ENCODE results near the gene ATP7B. TPM values are rescaled to one million over a fixed set of nuclear protein-coding genes. Genes with fewer than 3 reads are reported as not detected.

The ATP7B gene
- total RNA-seq, 4 donors from 2014 or later = 3.2 to 8.1 (median 6.7) TPM

GRCh38 chr13:51900471-51900870, 110.8 kb downstream of the ATP7B start:
- ATAC-seq = no peak
- H3K4me3 ChIP-seq = no peak overlapping the region
- no peak overlapping the region for H3K27ac ChIP-seq
- H3K27me3 ChIP-seq = no peaks in the 10 kb centered on the region
- no peaks in the 10 kb centered on the region for H3K36me3 ChIP-seq
- TF ChIP-seq POLR2AphosphoS5 (IDR thresholded peaks at IDR 0.05) (no peak), EP300 (IDR thresholded peaks at IDR 0.05) (no peak), CTCF (IDR thresholded peaks at IDR 0.05) (no peak), POLR2A (IDR thresholded peaks at IDR 0.05) (no peak)
- no peaks in the 10 kb centered on the region for H3K9me3 ChIP-seq
- 69 to 85% methylated on average over 1 of the region's 1 CpG for WGBS, 2 donors (ENCODE audit: low coverage in 1 of 2)
- no peaks in the 10 kb centered on the region for H3K4me1 ChIP-seq

- TF ChIP-seq POLR2AphosphoS5 (IDR thresholded peaks at IDR 0.05) (no peak), CTCF (IDR thresholded peaks at IDR 0.05) (peak in 3 of 4 experiments; percentile 33 to 71 (median 46))
- WGBS, 2 donors (ENCODE audit: low coverage in 1 of 2) = 45 to 72% methylated on average over 2 to 3 of the region's 9 CpGs
These were observed 115.1 kb downstream of the ATP7B start for GRCh38 chr13:51895906-51896888.

GRCh38 chr13:51894239-51894638, 117.0 kb downstream of the ATP7B start:
- no peaks in the 10 kb centered on the region for H3K36me3 ChIP-seq
- no peak for ATAC-seq
- 86 to 96% methylated on average over 2 to 4 of the region's 4 CpGs for WGBS, 2 donors (ENCODE audit: low coverage in 1 of 2)
- no peak for TF ChIP-seq EP300 (IDR thresholded peaks at IDR 0.05)
- TF ChIP-seq POLR2A (IDR thresholded peaks at IDR 0.05) = no peak
- no peak for TF ChIP-seq POLR2AphosphoS5 (IDR thresholded peaks at IDR 0.05)
- no peak for TF ChIP-seq CTCF (IDR thresholded peaks at IDR 0.05)
- no peak overlapping the region for H3K4me3 ChIP-seq
- no peaks in the 10 kb centered on the region for H3K9me3 ChIP-seq
- no peaks in the 10 kb centered on the region for H3K4me1 ChIP-seq
- no peaks in the 10 kb centered on the region for H3K27me3 ChIP-seq
- no peak overlapping the region for H3K27ac ChIP-seq

More at GRCh38 chr13:51895906-51896888, 115.1 kb downstream of the ATP7B start:
- Histone ChIP-seq H3K9me3 (no peaks in the 10 kb centered on the region), H3K27ac (no peak overlapping the region), H3K4me1 (no peaks in the 10 kb centered on the region), H3K27me3 (no peaks in the 10 kb centered on the region), H3K4me3 (no peak overlapping the region), H3K36me3 (no peaks in the 10 kb centered on the region)
- ATAC-seq = no peak

- Histone ChIP-seq H3K27me3 (no peaks in the 10 kb centered on the region), H3K9me3 (no peaks in the 10 kb centered on the region), H3K4me3 (no peak overlapping the region), H3K4me1 (no peaks in the 10 kb centered on the region), H3K36me3 (no peaks in the 10 kb centered on the region), H3K27ac (no peak overlapping the region)
- 83 to 85% methylated on average over 3 of the region's 3 CpGs for WGBS, 2 donors (ENCODE audit: low coverage in 1 of 2)
- no peak for TF ChIP-seq CTCF (IDR thresholded peaks at IDR 0.05)
- TF ChIP-seq POLR2AphosphoS5 (IDR thresholded peaks at IDR 0.05) = no peak
- no peak for TF ChIP-seq POLR2A (IDR thresholded peaks at IDR 0.05)
- TF ChIP-seq EP300 (IDR thresholded peaks at IDR 0.05) = no peak
- no peak for ATAC-seq
These were observed 118.6 kb downstream of the ATP7B start for GRCh38 chr13:51892657-51893056.

- no peak for TF ChIP-seq CTCF (IDR thresholded peaks at IDR 0.05)
- no peak for TF ChIP-seq POLR2AphosphoS5 (IDR thresholded peaks at IDR 0.05)
- H3K4me1 ChIP-seq = no peaks in the 10 kb centered on the region
- H3K27me3 ChIP-seq = no peaks in the 10 kb centered on the region
- ATAC-seq = no peak
- no peaks in the 10 kb centered on the region for H3K36me3 ChIP-seq
- WGBS, 2 donors (ENCODE audit: low coverage in 1 of 2) = 53 to 56% methylated on average over 2 of the region's 2 CpGs
- no peak overlapping the region for H3K27ac ChIP-seq
- H3K9me3 ChIP-seq = no peaks in the 10 kb centered on the region
- H3K4me3 ChIP-seq = no peak overlapping the region
These were observed 123.8 kb downstream of the ATP7B start for GRCh38 chr13:51887468-51887867.

Data from gastroesophageal sphincter (tissue), 4 donors.